Heart left ventricle (tissue), 16 donors: ENCODE results near the gene ITGA7. TPM values are rescaled to one million over a fixed set of nuclear protein-coding genes. Genes with fewer than 3 reads are reported as not detected.

Experiments used
- ATAC-seq, 4 donors: fragments of 200-7000 bp; cut with Tn5 transposase; one replicate each; pipeline ENCODE4 v1.9.1; 2020 to 2022; ENCODE audit warnings: moderate library complexity in 4 of 4, mild to moderate bottlenecking in 3 of 4, moderate number of reproducible peaks in 1 of 4
- DNase-seq, 5 donors: peaks; one replicate each; pipeline ENCODE4 v3.0.0-alpha.2; 2020
- H3K27ac ChIP-seq, 12 donors: fragments of 200-600 bp; sonication (generic) in 4 of 12; one replicate each; pipeline versions ENCODE4 v1.5.0 to v1.8.0; 2016 to 2022; ENCODE audit warnings: mild to moderate bottlenecking in 2 of 12
- H3K27me3 ChIP-seq, 9 donors: fragments of 200-600 bp; sonication (generic) in 2 of 9; one replicate each; pipeline versions ENCODE4 v1.5.1 to v1.8.0; 2016 to 2022; ENCODE audit warnings: mild to moderate bottlenecking in 3 of 9
- H3K36me3 ChIP-seq, 9 donors: fragments of 200-600 bp; sonication (generic) in 2 of 9; one replicate each; pipeline versions ENCODE4 v1.5.0 to v1.8.0; 2018 to 2022; ENCODE audit warnings: mild to moderate bottlenecking in 2 of 9
- H3K4me1 ChIP-seq, 12 donors: fragments of 200-600 bp; sonication (generic) in 4 of 12; one replicate each; pipeline versions ENCODE4 v1.5.0 to v1.8.0; 2016 to 2022; ENCODE audit warnings: mild to moderate bottlenecking in 3 of 12
- H3K4me3 ChIP-seq, 12 donors: fragments of 200-600 bp; sonication (generic) in 4 of 12; one replicate each; pipeline versions ENCODE4 v1.5.0 to v1.8.0; 2017 to 2022; ENCODE audit warnings: mild to moderate bottlenecking in 9 of 12, moderate library complexity in 4 of 12
- H3K9me3 ChIP-seq, 12 donors: fragments of 200-600 bp; sonication (generic) in 4 of 12; one replicate each; pipeline versions ENCODE4 v1.5.0 to v1.8.0; 2016 to 2022; ENCODE audit warnings: mild to moderate bottlenecking in 1 of 12
- POLR2A ChIP-seq, 2 donors: fragments of 450-650 bp; IDR thresholded peaks; one replicate each; pipeline ENCODE4 v1.6.1; 2017; ENCODE audit warnings: antibody characterized with exemption in 2 of 2, mild to moderate bottlenecking in 2 of 2, moderate library complexity in 2 of 2
- WGBS, 4 donors: extraction: QIAGEN DNeasy Blood & Tissue Kit in 2 of 4; methylation state at CpG; one replicate each; pipeline versions ENCODE4 v1.1.5 to v1.1.7; 2013 to 2018; 5-methylcytosine and 5-hydroxymethylcytosine counted together
- intact Hi-C, 10 donors: fragments of 100-400 bp; cut with DNase I; formaldehyde crosslinking; loops; one replicate each; pipeline versions ENCODE4 v1.11.1 to v1.14.2; 2022
- polyA plus RNA-seq, 2 donors: library from polyadenylated mRNA; stranded (reverse); fragments of 200-250 nt; gene quantifications; one replicate each; pipeline ENCODE4 v1.2.3, GENCODE V29; 2013
- total RNA-seq, 9 donors: library from RNA; depleted of rRNA in 2 of 9; stranded (reverse); fragments of >200 nt in 2 of 9; fragmentation: NEBNext Ultra II Directional in 3 of 9; extraction: Animal tissue kit (Norgen Biotek cat#: 25700) in 3 of 9; gene quantifications; one replicate each; pipeline versions ENCODE4 v1.1.0 to v1.2.4, GENCODE V29; 2016 to 2023
- TF ChIP-seq, protein P1 (sequence below), 12 donors: fragments of 200-600 bp; sonication (generic) in 4 of 12; IDR thresholded peaks; one replicate each; pipeline versions ENCODE4 v1.5.0 to v1.8.0; 2018 to 2022; ENCODE audit warnings: antibody characterized with exemption in 12 of 12, mild to moderate bottlenecking in 5 of 12
- donor health status: ischemic (EF 13 %, LVEDD 7.1; RV severe dilation, severe dysfunction).
- donor health status: healthy with polysubstance abuse.
- donor health status: DM: no; HTN: yes; CAD: no.
- donor health status: DM: no; HTN: no; CAD: no.
- donor health status: ischemic (EF 25% LVEDD 6.9; RV normal size, moderate dysfunction).
- donor health status: ischemic (EF 25% LVEDD 5.7; RV mildly dilated, moderate dysfunction).
- donor health status: healthy.
- donor health status: DM: yes; HTN: yes; CAD: no.
- donor health status: ischemic (EF 35%, LVEDD 5.7; RV mildly dilated, moderate dysfunction).
- donor health status: nonischemic (EF 11% LVEDD 7.7; RV severe dilation, severe dysfunction).
- donor health status: DM: yes; HTN: yes; CAD: no.
- donor health status: PGD.
- donor health status: ischemic (EF 29% LVEDD 5.4; RV normal size, mild dysfunction).
- donor health status: nonischemic (EF 23%, LVEDD 6.1; RV moderate dilation, normal function).

The ITGA7 gene
- total and polyA plus RNA-seq, 11 donors = 173 to 1,007 (median 573) TPM

DNA sequence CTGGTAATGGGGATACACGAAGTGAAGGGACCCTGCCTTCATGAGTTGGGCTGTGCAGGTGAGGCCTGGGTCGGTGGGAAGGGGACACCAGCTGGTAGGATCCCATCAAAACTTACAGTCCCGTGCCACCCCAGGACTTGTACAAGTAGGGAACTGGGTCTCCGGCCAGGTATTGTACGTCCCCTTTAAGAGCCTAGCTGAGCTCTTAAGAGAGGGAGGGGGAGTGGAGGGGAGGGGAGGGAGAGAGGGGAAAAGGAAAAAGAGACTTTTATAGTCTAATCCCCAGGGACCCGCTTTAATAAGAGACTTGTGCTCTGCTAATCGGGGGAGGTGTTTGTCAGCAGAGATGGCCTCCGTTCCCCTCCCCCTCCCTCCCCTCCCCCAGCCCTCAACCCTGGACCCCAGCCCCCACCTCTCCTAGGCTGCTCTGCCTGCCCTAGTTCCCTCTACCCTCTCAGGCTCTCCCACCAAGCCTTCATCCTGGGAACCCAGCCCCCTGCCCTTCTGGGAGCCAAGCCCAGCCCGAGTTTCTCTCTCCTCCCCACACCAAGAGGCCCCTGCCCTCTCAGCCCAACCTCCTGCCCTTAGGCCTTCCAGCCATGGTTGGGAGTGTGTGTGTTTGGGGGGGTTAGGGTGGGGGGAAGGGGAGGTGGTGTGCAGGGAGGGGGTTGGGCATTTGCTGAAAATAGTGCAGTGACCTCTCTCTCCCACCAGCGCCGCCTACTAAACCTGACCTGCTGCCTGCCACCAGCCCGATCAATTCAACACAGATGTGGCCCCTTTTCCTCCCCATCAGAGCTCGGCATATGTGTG, 37.9 kb upstream of the ITGA7 start:
- peak overlapping the region in 8 of 12 donors; percentile 34 to 66 (median 62) for H3K27ac ChIP-seq
- TF ChIP-seq, protein P1, sequence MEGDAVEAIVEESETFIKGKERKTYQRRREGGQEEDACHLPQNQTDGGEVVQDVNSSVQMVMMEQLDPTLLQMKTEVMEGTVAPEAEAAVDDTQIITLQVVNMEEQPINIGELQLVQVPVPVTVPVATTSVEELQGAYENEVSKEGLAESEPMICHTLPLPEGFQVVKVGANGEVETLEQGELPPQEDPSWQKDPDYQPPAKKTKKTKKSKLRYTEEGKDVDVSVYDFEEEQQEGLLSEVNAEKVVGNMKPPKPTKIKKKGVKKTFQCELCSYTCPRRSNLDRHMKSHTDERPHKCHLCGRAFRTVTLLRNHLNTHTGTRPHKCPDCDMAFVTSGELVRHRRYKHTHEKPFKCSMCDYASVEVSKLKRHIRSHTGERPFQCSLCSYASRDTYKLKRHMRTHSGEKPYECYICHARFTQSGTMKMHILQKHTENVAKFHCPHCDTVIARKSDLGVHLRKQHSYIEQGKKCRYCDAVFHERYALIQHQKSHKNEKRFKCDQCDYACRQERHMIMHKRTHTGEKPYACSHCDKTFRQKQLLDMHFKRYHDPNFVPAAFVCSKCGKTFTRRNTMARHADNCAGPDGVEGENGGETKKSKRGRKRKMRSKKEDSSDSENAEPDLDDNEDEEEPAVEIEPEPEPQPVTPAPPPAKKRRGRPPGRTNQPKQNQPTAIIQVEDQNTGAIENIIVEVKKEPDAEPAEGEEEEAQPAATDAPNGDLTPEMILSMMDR (IDR thresholded peaks at IDR 0.05) = no peak
- TF ChIP-seq POLR2A (IDR thresholded peaks at IDR 0.05) = no peak
- intact Hi-C loops = loop anchor here in 2 of 10 donors (5.0 to 10.0 kb wide), 2 partner anchors 47 to 279 kb away; partner anchors contain the start of gene IKZF4 (in 1 of the 2)
- H3K4me3 ChIP-seq = peak overlapping the region in 9 of 12 donors; percentile 15 to 79 (median 27)
- 14 to 20% (median 18%) methylated on average over 12 to 13 of the region's 13 CpGs for WGBS, 4 donors
- peaks cover 0 to 11% (median 0%) of the 10 kb centered on the region in 9 donors for H3K36me3 ChIP-seq
- peaks cover 0 to 6% (median 0%) of the 10 kb centered on the region in 9 donors for H3K27me3 ChIP-seq
- no peaks in the 10 kb centered on the region for H3K9me3 ChIP-seq
- DNase-seq (peak in 1 of 5 donors; percentile 63), ATAC-seq (peak; percentile 5 to 44 (median 12))
- peaks cover 0 to 52% (median 28%) of the 10 kb centered on the region in 12 donors for H3K4me1 ChIP-seq

DNA sequence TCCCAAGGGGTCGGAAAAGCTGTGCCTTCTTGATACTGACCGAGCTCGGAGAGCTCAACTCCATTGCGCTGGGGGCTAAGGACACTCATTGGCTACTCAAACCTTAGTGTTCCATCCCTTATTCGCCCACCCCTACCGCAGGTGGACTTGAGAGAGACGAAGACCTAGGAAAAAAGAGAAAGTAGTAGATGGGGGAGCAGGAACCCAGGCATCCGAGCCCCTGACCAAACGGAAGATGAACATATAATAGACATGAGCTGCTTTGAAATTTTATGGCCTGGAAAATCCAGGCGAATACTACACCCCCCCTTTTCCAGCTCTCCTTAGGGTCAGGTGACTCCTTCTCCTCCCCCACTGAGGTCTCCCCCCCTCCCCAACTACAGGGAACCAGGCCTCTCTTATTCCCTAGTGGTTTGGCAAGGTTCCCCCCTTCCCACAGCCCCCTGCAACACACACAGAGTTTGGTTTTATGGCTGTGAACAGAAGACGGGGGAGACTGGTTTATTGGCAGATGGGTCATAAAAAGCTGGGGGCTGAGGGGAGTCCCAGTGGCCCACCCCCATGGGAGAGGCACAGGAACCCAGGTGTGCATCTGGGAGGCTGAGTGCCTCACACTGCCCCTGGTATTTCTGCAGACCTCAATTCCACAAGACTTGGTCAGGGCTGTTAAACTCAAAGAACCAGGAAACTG, 36.8 kb upstream of the ITGA7 start:
- TF ChIP-seq, protein P1 (IDR thresholded peaks at IDR 0.05) = no peak
- TF ChIP-seq POLR2A (IDR thresholded peaks at IDR 0.05) = no peak
- H3K4me1 ChIP-seq = peaks cover 0 to 52% (median 28%) of the 10 kb centered on the region in 12 donors
- 24 to 40% (median 31%) methylated on average over 10 to 11 of the region's 11 CpGs for WGBS, 4 donors
- no peaks in the 10 kb centered on the region for H3K9me3 ChIP-seq
- ATAC-seq (peak in 1 of 4 donors; percentile 1), DNase-seq (no peak)
- intact Hi-C loops = loop anchor here in 5 of 10 donors (5.0 to 10.0 kb wide), 7 partner anchors 48 to 298 kb away; partner anchors contain the start of genes RPS26 (in 2 of the 5), IKZF4 (in 1 of the 5), ORMDL2 (in 1 of the 5) and SARNP (in 1 of the 5)
- peak overlapping the region in 11 of 12 donors; percentile 54 to 93 (median 76) for H3K4me3 ChIP-seq
- H3K27ac ChIP-seq = peak overlapping the region in 7 of 12 donors; percentile 22 to 74 (median 65)
- H3K36me3 ChIP-seq = peaks cover 0 to 4% (median 0%) of the 10 kb centered on the region in 9 donors
- H3K27me3 ChIP-seq = peaks cover 0 to 6% (median 0%) of the 10 kb centered on the region in 9 donors

DNA sequence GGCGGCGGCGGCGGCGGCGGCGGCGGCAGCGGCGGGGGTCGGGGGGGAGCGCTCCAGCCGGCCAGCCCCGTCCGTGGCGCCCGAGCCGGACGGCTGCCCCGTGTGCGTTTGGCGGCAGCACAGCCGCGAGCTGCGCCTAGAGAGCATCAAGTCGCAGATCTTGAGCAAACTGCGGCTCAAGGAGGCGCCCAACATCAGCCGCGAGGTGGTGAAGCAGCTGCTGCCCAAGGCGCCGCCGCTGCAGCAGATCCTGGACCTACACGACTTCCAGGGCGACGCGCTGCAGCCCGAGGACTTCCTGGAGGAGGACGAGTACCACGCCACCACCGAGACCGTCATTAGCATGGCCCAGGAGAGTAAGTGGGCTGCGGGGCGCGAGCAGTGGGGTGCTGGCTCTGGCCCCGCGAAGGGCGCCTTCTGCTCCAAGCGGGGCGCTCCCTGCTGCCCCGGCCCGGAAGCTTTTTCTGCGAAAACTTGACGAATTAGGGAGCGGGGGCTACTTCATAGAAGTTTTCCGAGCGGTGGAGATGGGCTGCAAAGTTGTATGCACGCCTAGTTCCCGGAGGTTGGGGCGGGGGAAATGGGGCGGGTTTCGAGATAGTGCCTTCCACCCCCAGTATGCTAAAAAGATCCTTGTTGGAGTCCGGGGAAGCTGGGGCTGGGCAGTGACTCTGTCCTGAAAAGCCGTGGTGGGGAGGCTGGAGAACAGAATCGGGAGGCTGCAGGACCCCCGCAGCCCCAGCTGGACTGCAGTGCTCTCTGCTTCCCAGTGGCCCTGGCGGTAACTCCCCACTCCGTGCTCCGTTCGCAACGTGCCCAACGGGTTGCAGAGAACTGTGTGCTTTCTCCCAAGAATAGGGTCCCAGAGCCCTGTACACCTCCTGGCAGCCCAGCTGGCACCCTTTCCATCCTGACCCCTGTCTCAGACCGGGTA, 36.0 kb upstream of the ITGA7 start:
- H3K27ac ChIP-seq = peak overlapping the region in 10 of 12 donors; percentile 27 to 74 (median 58)
- ATAC-seq = peak in 3 of 4 donors; percentile 5 to 21 (median 13)
- intact Hi-C loops = loop anchor here in 4 of 10 donors (5.0 to 10.0 kb wide), 6 partner anchors 54 to 299 kb away; partner anchors contain the start of genes RPS26 (in 2 of the 4), IKZF4 (in 1 of the 4), ORMDL2 (in 1 of the 4) and SARNP (in 1 of the 4)
- peaks cover 0 to 52% (median 28%) of the 10 kb centered on the region in 12 donors for H3K4me1 ChIP-seq
- WGBS, 4 donors = 1 to 2% (median 1%) methylated on average over 29 to 73 of the region's 73 CpGs
- no peaks in the 10 kb centered on the region for H3K36me3 ChIP-seq
- peak in 3 of 5 donors; percentile 61 to 78 (median 64) for DNase-seq
- H3K9me3 ChIP-seq = no peaks in the 10 kb centered on the region
- TF ChIP-seq, protein P1 (IDR thresholded peaks at IDR 0.05) = peak in 1 of 12 donors; percentile 24
- TF ChIP-seq POLR2A (IDR thresholded peaks at IDR 0.05) = no peak
- peaks cover 0 to 6% (median 0%) of the 10 kb centered on the region in 9 donors for H3K27me3 ChIP-seq
- H3K4me3 ChIP-seq = peak overlapping the region; percentile 54 to 93 (median 75)
